ENCODE measurements around the gene TOP3B.

Gene TOP3B

DNA sequence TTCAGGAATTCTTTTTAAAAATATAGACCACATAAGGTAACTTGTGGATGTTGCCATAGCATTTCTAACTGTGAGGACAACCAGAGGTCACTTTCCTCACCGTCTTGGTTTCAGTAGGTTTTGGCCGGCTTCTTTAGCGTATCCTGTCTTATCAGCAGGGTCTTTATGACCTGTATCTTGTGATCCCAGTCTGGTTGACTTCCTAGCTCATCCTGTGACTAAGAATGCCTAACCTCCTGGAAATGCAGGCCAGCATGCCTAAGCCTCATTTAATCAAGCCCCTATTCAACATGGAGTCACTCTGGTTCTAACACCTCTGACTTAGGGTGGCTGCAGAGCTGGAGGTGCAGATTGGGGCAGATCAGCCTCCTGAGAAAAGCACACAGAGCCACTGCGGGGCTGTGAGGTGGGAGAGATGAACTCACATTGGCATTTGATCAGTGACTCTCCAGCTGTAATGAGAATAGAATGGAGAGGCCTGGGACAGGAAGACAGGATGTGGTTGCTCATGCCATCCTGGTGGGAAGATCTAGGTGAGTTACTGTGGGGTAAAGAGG lies 41.1 kb upstream of the TOP3B start:
- no peak for ATAC-seq
- TF ChIP-seq GLIS3 (CRISPR knock-in tag; IDR thresholded peaks at IDR 0.05) (no peak), CSDC2 (CRISPR knock-in tag; IDR thresholded peaks at IDR 0.05) (no peak), ZNF70 (CRISPR knock-in tag; IDR thresholded peaks at IDR 0.05) (no peak), ZFP30 (CRISPR knock-in tag; IDR thresholded peaks at IDR 0.05) (no peak), PPARA (CRISPR knock-in tag; IDR thresholded peaks at IDR 0.05; ENCODE audit: borderline replicate concordance) (no peak), OSR1 (CRISPR knock-in tag; IDR thresholded peaks at IDR 0.05) (no peak), ZC3H10 (CRISPR knock-in tag; IDR thresholded peaks at IDR 0.05) (no peak), SNAI2 (CRISPR knock-in tag; IDR thresholded peaks at IDR 0.05) (no peak), RARB (CRISPR knock-in tag; IDR thresholded peaks at IDR 0.05) (no peak), POU6F1 (CRISPR knock-in tag; IDR thresholded peaks at IDR 0.05; ENCODE audit: borderline replicate concordance, low read depth) (no peak), TOX (CRISPR knock-in tag; IDR thresholded peaks at IDR 0.05; ENCODE audit: borderline replicate concordance) (no peak)
- TF ChIP-seq, protein P1, sequence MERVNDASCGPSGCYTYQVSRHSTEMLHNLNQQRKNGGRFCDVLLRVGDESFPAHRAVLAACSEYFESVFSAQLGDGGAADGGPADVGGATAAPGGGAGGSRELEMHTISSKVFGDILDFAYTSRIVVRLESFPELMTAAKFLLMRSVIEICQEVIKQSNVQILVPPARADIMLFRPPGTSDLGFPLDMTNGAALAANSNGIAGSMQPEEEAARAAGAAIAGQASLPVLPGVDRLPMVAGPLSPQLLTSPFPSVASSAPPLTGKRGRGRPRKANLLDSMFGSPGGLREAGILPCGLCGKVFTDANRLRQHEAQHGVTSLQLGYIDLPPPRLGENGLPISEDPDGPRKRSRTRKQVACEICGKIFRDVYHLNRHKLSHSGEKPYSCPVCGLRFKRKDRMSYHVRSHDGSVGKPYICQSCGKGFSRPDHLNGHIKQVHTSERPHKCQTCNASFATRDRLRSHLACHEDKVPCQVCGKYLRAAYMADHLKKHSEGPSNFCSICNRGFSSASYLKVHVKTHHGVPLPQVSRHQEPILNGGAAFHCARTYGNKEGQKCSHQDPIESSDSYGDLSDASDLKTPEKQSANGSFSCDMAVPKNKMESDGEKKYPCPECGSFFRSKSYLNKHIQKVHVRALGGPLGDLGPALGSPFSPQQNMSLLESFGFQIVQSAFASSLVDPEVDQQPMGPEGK (CRISPR knock-in tag; IDR thresholded peaks at IDR 0.05; ENCODE audit: borderline replicate concordance) = no peak
- TF ChIP-seq, protein P2, sequence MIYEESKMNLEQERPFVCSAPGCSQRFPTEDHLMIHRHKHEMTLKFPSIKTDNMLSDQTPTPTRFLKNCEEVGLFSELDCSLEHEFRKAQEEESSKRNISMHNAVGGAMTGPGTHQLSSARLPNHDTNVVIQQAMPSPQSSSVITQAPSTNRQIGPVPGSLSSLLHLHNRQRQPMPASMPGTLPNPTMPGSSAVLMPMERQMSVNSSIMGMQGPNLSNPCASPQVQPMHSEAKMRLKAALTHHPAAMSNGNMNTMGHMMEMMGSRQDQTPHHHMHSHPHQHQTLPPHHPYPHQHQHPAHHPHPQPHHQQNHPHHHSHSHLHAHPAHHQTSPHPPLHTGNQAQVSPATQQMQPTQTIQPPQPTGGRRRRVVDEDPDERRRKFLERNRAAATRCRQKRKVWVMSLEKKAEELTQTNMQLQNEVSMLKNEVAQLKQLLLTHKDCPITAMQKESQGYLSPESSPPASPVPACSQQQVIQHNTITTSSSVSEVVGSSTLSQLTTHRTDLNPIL (CRISPR knock-in tag; IDR thresholded peaks at IDR 0.05; ENCODE audit: low read depth) = no peak
- TF ChIP-seq, protein P3, sequence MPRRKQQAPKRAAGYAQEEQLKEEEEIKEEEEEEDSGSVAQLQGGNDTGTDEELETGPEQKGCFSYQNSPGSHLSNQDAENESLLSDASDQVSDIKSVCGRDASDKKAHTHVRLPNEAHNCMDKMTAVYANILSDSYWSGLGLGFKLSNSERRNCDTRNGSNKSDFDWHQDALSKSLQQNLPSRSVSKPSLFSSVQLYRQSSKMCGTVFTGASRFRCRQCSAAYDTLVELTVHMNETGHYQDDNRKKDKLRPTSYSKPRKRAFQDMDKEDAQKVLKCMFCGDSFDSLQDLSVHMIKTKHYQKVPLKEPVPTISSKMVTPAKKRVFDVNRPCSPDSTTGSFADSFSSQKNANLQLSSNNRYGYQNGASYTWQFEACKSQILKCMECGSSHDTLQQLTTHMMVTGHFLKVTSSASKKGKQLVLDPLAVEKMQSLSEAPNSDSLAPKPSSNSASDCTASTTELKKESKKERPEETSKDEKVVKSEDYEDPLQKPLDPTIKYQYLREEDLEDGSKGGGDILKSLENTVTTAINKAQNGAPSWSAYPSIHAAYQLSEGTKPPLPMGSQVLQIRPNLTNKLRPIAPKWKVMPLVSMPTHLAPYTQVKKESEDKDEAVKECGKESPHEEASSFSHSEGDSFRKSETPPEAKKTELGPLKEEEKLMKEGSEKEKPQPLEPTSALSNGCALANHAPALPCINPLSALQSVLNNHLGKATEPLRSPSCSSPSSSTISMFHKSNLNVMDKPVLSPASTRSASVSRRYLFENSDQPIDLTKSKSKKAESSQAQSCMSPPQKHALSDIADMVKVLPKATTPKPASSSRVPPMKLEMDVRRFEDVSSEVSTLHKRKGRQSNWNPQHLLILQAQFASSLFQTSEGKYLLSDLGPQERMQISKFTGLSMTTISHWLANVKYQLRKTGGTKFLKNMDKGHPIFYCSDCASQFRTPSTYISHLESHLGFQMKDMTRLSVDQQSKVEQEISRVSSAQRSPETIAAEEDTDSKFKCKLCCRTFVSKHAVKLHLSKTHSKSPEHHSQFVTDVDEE (CRISPR knock-in tag; IDR thresholded peaks at IDR 0.05) = no peak

GRCh38 chr22:22022947-22023534 lies 40.5 kb upstream of the TOP3B start:
- ATAC-seq = no peak
- TF ChIP-seq CSDC2 (CRISPR knock-in tag; IDR thresholded peaks at IDR 0.05) (no peak), ZFP3 (CRISPR knock-in tag; IDR thresholded peaks at IDR 0.05) (no peak), TOX (CRISPR knock-in tag; IDR thresholded peaks at IDR 0.05; ENCODE audit: borderline replicate concordance) (no peak), ESRRG (CRISPR knock-in tag; IDR thresholded peaks at IDR 0.05) (no peak), GLIS3 (CRISPR knock-in tag; IDR thresholded peaks at IDR 0.05) (no peak), RARB (CRISPR knock-in tag; IDR thresholded peaks at IDR 0.05) (no peak), PPARA (CRISPR knock-in tag; IDR thresholded peaks at IDR 0.05; ENCODE audit: borderline replicate concordance) (no peak), CSRNP3 (CRISPR knock-in tag; IDR thresholded peaks at IDR 0.05) (no peak), SNAI2 (CRISPR knock-in tag; IDR thresholded peaks at IDR 0.05) (no peak), ZNF565 (CRISPR knock-in tag; conservative IDR thresholded peaks at IDR 0.05; ENCODE audit: low read depth) (no peak), OSR1 (CRISPR knock-in tag; IDR thresholded peaks at IDR 0.05) (no peak)
- TF ChIP-seq, protein P1 (CRISPR knock-in tag; IDR thresholded peaks at IDR 0.05; ENCODE audit: borderline replicate concordance) = no peak
- TF ChIP-seq, protein P3 (CRISPR knock-in tag; IDR thresholded peaks at IDR 0.05) = no peak

Measured in SK-N-SH treated with all-trans-retinoic acid at 6 μM for 48 hours (cell line).